GM12891 (cell line): Measurements from ENCODE around the gene DMD.

ENCODE experiments used
- PAX5 ChIP-seq: IDR thresholded peaks from 2 replicates; pipeline ENCODE4 v1.6.1; 2011; ENCODE audit warnings: low read length, moderate library complexity, mild to moderate bottlenecking; ENCODE audit not compliant: insufficient read depth, severe bottlenecking
- POLR2A ChIP-seq: IDR thresholded peaks from 2 replicates; pipeline ENCODE4 v1.6.1; 2011; ENCODE audit warnings: low read depth, low read length, control low read depth
- POLR2AphosphoS5 ChIP-seq: IDR thresholded peaks from 2 replicates; pipeline ENCODE4 v1.6.1; 2011; ENCODE audit warnings: low read depth, low read length, control low read depth
- TAF1 ChIP-seq: IDR thresholded peaks from 2 replicates; pipeline ENCODE4 v1.6.1; 2011; ENCODE audit warnings: low read depth, low read length, control low read depth

- TF ChIP-seq POLR2A (no peak), TAF1 (no peak), POLR2AphosphoS5 (no peak), PAX5 (no peak)
These were observed 1468.3 kb downstream of the DMD start for GRCh38 chrX:31743004-31743403.
